RKO (cell line): ENCODE results near the gene SEMA3B.
A peak's percentile ranks its signal among the peaks of the same experiment; 100 is the strongest.
"Not testable (repeated sequence)": the region's sequence is repeated elsewhere in the genome, so short reads cannot be mapped to it uniquely, and the experiment has no call there.

Source experiments
- DNase-seq: peaks from one replicate; pipeline ENCODE4 v3.0.0-alpha.2; 2016; ENCODE audit warnings: low spot score

The SEMA3B gene

GRCh38 chr3:50272911-50273688, 4.2 kb downstream of the SEMA3B start:
- peak; percentile 70 for DNase-seq

DNA sequence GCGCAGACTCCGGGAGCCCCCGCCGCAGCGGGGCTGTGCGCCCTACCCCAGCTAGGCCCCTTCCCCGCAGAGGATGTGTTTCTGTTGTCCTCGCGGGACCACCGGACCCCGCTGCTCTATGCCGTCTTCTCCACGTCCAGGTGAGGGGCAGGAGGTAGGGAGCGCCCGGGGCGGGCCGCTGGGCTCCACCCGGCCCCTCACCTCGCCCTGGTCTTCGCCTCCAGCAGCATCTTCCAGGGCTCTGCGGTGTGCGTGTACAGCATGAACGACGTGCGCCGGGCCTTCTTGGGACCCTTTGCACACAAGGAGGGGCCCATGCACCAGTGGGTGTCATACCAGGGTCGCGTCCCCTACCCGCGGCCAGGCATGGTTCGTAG, 4.7 kb downstream of the SEMA3B start:
- no peak for DNase-seq

GRCh38 chr3:50274371-50275104, 5.6 kb downstream of the SEMA3B start:
- DNase-seq = peak; percentile 63

DNA sequence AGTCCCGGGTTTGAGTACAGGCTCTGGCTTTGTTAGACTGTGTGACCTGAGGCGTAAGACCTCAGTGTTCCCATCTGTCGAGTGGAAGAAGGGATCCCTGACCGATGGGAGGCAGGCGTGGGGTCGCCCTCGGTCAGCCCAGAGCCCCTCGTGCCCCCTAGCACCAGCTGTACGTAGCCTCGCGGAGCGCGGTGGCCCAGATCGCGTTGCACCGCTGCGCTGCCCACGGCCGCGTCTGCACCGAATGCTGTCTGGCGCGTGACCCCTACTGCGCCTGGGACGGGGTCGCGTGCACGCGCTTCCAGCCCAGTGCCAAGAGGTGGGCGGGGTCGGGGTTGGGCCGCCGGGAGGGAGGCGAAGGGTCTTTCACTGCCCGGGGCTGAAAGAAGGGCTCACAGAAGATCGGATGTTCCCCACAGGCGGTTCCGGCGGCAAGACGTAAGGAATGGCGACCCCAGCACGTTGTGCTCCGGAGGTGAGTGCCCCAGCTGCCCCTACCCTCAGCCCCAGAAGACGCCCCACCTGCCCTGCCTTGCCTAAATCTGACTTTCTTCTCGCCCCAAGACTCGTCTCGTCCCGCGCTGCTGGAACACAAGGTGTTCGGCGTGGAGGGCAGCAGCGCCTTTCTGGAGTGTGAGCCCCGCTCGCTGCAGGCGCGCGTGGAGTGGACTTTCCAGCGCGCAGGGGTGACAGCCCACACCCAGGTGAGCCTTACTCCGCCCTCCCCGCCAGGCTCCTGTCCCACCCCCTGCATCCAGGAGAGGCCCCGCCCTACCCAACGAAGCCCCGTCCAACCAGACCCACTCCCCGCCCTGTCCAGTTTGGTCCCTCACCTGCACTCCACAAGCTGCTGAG, 6.4 kb downstream of the SEMA3B start:
- no peak for DNase-seq

DNA sequence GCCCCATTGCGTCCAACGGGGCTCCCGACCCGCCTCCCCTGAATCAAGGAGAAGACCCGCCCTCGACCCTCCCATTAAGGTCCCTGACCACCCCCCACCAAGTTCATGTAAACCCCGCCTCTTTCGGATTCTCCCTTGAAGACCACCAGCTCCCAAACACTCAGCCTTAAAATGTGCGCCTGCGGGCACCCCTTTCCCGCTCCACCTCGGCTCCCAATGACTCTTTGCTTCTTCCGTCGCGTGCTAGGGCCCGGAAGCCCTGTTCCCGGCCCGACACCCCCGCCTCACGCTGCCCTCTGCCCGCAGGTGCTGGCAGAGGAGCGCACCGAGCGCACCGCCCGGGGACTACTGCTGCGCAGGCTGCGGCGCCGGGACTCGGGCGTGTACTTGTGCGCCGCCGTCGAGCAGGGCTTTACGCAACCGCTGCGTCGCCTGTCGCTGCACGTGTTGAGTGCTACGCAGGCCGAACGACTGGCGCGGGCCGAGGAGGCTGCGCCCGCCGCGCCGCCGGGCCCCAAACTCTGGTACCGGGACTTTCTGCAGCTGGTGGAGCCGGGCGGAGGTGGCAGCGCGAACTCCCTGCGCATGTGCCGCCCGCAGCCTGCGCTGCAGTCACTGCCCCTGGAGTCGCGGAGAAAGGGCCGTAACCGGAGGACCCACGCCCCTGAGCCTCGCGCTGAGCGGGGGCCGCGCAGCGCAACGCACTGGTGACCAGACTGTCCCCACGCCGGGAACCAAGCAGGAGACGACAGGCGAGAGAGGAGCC, 7.2 kb downstream of the SEMA3B start:
- no peak for DNase-seq

GRCh38 chr3:50276762-50277101, 7.8 kb downstream of the SEMA3B start:
- DNase-seq = no peak

GRCh38 chr3:50278123-50278879, 9.4 kb downstream of the SEMA3B start:
- no peak for DNase-seq

GRCh38 chr3:50278880-50279224, 9.9 kb downstream of the SEMA3B start, which contains the start of gene LSMEM2:
TSS of gene LSMEM2 (plus strand) at chr3:50279087. CDS start at chr3:50279114, 27 bp downstream.
- no peak for DNase-seq

- DNase-seq = no peak
Observed at GRCh38 chr3:50279255-50280016, 10.5 kb downstream of the SEMA3B start.

DNA sequence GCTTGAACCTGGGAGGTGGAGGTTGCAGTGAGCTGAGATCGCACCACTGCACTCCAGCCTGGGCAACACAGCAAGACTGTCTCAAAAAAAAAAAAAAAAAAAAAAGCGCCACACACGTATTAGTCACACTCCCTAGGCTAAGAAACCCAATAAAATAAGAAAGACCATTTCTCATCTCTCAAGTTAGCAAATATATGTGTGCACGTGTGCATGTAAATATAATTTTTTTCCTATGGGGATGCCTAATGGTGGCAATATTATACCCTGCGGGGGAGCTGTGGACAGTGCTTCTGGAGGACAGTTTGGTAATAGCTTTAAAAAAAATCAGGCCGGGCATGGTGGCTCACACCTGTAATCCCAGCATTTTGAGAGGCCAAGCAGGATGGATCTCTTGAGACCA, 15.2 kb downstream of the SEMA3B start:
- DNase-seq = not testable (repeated sequence)

DNA sequence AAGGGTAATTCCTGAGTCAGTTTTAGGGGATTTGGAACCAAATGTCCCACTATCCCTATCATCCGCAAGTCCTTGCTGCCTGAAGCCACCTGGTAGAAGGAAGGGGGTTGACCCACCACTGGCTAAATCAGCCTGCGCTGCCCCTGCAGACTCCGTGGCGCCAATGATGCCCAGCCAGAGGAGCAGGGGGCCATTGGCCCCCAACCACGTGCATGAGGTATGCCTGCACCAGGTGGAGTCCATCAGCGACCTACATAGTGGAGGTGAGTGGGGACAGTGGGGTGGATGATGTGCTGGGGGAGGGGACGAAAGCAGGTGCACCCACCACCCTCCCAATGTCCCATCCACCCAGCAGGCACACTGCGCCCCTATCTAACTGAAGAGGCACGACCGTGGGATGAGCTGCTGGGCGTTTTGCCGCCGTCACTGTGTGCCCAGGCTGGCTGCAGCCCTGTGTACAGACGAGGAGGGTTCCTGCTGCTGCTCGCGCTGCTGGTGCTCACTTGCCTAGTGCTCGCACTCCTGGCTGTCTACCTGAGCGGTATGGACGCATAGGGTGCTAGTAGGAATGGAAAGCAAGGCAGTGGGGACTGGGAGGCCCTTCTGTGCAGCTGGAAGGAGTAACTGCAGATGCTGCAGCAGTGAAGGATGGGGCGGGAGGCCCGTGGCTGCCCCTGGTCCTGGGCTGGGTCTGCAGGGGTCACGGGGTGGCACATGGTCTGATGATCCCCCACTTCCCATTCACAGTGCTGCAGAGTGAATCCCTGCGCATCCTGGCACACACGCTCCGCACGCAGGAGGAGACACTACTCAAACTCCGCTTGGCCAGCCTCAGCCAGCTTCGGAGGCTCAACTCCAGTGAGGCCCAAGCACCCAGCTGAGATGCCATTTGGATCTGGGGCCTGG, 17.6 kb downstream of the SEMA3B start:
- no peak for DNase-seq

DNA sequence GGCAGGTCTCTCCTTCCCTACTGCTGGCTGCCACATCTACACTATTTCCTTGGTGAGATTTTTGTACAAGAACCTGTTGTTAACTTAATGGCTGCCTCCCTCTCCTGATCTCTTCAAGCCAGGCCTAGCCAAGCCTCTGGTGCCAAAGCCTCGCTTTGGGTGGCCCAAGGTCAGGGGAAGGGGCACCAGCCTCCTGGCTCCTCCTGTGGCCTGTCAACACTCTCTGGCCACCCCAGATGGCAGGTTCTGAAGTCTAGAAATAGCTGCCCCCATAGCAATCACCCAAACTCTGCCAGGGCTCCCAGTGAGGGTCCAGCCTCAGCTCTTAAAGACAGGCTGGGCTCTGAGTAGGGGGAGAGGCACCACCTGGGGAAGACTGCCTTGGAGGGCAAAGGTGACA, 18.3 kb downstream of the SEMA3B start:
- DNase-seq = no peak

- DNase-seq = no peak
Observed at GRCh38 chr3:50288387-50289007, 19.6 kb downstream of the SEMA3B start.

DNA sequence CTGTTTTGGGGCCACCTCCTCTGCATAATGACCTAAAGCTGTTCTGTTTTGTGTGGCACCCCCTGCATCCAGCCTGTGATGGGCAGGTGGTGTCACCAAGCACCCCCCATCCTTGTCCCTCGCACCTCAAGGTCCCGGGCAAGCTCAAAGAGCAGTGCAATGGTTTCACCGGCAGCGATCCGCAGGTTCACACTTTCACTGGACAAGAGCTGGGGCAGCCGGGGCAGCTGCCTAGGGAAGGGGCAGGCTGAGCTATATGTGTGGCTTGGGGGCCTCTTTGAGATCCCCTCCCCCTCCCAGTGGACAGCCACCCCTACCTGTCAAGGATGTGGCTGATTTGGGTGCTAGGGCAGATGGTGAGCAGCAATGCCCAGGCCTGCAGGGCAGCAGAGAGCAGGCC, 20.2 kb downstream of the SEMA3B start:
- DNase-seq = no peak

DNA sequence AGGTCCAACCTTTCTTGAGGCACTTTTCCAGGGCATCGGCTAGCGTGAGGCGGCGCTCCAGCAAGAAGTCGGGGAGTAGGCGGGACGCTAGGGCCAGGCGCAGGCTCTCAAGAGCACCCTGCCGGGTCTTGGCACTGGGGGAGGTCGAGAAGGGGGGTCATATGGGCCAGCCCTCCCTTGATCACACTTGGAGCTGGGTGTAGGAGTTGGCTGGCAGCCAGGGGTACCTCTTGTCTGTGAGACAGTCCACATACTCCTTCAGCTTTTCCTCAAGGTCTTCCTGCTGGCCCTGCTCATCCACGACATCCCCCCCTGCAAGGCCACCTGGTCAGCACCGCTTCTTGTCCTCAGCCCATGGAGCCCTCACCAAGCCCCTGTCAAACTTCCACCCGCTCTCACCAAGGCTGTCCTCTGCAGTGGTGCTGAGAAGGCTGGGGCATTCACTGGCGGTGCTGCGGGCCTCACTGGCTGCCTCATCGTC, 21.3 kb downstream of the SEMA3B start:
- no peak for DNase-seq

DNA sequence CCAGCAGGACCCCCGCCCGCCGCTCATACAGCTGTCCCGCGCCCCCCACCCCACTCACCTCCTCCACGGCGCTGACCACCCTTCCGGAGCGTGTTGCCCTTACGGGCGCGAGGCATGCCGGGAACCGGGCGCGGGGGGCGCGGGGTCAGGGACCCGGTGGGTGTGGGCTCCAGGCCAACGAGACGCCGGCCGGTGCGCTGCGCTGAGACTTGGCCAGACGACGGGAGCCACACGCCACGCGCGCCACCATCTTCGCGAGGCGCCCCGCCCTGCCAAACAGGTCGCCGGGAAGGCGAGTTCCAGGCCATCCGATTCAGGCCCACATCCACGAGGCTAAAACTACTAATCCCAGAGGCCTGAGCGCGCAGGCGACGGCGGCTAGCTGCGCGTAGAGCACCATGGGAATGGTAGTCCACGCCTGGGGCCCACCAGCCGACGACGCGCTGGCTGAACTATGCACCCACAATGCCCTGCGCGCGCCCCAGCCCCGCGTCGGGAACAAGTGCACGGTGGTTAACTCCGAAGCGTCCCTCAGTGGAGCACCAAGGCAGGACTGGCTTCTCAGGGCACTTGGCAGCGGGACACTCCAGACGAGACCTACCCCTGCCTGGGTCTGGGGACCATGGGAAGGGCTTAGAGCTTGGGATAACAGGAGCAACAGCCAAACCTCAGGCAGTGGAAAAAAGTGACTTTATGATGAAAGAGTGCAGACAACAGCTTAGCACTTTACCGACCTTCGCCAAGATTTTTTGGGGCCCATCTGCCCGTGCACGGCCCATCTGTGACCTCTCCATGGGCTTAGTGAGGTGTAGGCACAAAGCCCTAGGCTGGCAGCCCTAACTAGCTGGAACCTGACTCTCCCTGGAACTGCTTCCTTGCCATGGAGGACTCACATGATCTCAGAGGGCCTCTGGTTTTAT, 23.5 kb downstream of the SEMA3B start, which contains the start of gene IFRD2:
IFRD2 (minus strand) TSS at position 271 of the 920 bp plus-strand sequence; CDS start at position 116, 155 bp downstream.
- DNase-seq = peak; percentile 98

GRCh38 chr3:50293079-50293801, 24.3 kb downstream of the SEMA3B start:
- DNase-seq = no peak
